Esophagus muscularis mucosa (tissue), 4 donors: ENCODE data around the gene RNF40.

ENCODE experiments used
- CTCF ChIP-seq, 3 experiments: fragments of 200-600 bp in 2 of 3; fragments of 450-650 bp in 1 of 3; sonication (generic) in 2 of 3; IDR thresholded peaks; one replicate each; pipeline ENCODE4 v1.5.1; 2017 to 2019; ENCODE audit warnings: antibody characterized with exemption in 3 of 3, mild to moderate bottlenecking in 2 of 3, moderate library complexity in 1 of 3
- EP300 ChIP-seq: sonication (generic); formaldehyde crosslinking; IDR thresholded peaks from one replicate; pipeline ENCODE4 v1.6.1; 2017; ENCODE audit warnings: antibody characterized with exemption
- POLR2AphosphoS5 ChIP-seq, 2 donors: sonication (generic); formaldehyde crosslinking; IDR thresholded peaks; one replicate each; pipeline ENCODE4 v1.6.1; 2017; ENCODE audit warnings: antibody characterized with exemption in 2 of 2

GRCh38 chr16:30725418-30725792 lies 36.7 kb upstream of the RNF40 start:
- TF ChIP-seq CTCF (IDR thresholded peaks at IDR 0.05) (no peak), EP300 (no peak), POLR2AphosphoS5 (IDR thresholded peaks at IDR 0.05) (no peak)
